HG02981 (cell line): ENCODE data around the gene IL15RA.
"Not testable (repeated sequence)": the region's sequence is repeated elsewhere in the genome, so short reads cannot be mapped to it uniquely, and the experiment has no call there.

Experiments used
- ATAC-seq: cut with Tn5 transposase; IDR thresholded peaks from one replicate; pipeline ENCODE4 v1.9.1; 2021; ENCODE audit warnings: mild to moderate bottlenecking, moderate library complexity; ENCODE audit not compliant: unreplicated experiment

IL15RA gene

DNA sequence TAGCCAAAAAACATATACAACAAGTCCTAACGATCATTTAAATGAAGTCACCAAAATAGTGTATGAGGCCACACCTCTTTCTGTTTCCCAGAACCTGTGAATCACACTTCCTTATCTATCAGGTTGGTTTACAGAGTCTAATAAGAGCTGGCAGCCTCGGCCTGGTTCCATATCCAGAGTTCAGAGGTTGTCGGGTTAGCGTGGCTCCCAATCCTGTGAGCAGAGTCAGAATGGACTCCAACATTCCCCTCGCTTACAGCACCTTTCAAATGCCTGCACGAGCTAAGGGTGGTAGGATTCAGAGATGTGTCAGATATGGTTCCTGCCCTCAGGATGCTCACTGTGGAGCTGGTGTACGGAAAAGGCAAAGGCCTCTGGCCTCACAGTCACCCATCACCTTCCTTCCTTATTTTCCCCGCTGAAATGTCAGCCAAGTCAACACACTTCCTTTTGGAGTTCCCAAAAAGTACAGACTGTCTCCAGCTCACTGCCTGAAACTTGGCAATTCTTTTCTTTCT, 6.0 kb downstream of the IL15RA start:
- ATAC-seq = no peak

DNA sequence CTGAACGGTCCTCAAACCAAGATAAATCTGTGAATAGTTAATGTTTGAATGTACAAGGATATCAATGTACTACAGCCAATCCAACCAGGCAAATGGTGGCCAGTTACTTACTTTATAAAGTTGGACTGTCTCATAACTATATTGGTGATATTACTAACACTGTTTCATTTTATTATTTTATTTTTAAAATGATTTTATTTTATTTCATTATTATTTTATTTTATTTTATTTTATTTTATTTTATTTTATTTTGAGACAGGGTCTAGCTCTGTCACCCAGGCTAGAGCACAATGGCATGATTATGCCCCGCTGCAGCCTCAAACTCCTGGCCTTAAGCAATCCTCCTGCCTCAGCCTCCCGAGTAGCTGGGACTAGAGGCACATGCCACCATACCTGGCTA, 6.8 kb downstream of the IL15RA start:
- no peak for ATAC-seq

DNA sequence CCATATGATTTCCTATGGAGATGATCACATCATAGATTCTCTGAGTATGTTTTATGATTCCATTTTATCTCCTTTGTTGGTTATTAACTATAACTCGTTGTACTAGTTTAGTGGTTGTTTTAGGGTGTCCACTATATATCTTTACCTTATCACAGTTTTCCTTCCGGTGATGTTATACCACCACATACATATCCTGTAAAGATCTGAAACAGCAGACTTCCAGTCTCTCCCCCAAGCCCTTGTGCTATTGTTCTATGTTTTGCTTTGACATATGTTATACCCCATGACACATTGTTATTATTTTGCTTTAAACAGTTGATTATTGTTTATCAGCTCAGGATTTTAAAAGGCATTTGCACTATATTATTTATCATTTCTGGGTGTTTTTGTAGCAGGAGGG, 7.3 kb downstream of the IL15RA start:
- no peak for ATAC-seq

DNA sequence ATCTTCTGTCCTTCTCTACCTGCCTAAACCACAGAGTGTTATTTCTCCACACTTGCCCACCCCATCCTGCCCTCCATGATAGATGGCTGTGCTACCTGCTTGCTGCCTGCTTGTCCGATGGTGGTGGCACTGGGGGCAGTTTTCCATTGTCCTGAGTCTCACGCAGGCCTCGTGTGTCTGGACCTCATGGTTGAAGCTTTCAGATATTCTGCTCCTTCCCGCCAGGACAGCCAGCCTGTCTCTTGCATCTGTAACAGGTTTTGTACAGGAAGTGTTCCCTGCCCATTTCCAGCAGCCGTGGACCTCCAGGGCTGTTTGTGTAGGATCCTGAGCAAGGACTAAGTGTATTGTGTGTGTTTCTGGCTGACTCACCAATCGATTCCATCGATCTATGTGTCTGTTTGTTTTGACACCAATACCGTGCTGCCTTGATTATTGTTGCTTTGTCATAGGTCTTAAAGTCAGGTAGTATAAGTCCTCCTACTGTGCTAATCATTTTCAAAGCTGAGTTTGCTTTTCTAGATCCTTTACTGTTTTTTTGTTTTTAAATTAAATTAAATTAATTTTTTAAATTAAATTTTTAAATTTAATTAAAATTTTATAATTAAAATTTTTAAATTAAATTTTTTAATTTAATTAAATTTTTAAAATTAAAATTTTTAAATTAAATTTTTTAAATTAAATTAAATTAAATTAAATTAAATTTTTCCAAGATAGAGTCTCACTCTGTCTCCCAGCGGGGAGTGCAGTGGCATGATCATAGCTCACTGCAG, 8.5 kb downstream of the IL15RA start:
- ATAC-seq = no peak

DNA sequence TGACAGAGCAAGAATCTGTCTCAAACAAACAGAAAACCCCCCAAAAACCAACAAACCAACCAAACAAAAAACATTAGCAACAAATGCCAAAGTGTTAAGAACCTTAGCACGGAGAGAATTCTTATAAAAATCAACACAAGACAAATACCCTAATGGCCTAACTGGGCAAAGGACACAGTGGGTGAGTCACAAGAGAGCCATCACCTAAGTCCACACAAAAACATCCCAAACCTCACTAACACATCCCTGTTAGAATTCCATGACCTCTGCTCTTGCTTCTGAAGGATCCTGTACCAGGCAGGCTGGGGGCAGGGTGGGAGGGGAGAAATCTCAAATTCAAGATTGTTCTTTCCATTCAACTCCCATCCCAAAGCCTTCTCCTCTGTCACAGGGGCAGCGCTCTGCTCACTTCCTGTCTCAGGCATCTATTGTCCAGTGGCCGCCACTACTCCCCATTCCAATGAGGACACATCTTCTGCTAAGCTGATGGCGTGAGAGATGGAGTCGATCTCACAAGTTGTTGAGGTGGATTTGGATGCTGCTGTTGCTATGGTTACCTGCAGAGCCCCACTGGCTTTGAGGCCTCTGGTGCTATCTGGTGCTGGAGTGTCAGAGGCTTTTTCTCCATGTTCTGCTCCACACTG, 9.2 kb downstream of the IL15RA start:
- no peak for ATAC-seq

DNA sequence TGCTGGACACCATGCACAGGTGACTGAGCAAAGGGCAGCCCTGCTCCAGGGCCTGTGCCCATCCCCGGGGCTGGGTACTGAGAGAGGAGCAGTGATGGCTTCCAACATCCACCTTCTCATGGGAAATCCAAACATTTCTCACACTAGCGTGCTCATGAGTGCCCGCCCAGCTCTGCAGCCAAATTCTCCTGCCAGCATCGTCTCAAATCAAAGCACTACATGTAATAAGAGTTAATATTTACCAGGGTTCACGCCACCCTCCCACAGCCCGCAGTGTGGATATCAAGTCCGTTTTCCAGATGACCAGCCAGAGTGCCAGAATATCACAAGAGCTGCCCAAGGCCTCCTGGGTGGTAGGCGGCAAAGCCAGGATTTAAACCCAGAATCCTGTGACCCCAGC, 12.1 kb downstream of the IL15RA start:
- no peak for ATAC-seq

DNA sequence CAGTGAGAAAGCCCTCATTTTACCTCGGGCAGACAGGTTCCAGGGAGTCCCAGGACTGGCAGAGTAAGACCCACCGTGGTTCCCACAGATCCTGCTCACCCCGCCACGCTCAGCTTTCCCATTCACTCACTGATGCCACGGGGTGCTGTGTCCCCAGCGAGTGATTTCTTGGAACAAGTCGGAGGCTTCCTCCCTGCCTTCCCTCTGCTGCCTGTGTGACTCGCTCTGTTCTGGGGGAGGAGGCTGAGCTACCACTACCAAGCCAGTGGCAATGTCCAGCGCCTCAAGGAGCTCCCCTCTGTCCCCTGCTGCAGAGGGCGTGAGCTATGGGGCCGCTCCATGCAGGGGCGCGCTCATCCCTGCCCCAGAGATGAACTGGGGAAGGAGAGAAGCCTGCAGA, 12.6 kb downstream of the IL15RA start:
- no peak for ATAC-seq

DNA sequence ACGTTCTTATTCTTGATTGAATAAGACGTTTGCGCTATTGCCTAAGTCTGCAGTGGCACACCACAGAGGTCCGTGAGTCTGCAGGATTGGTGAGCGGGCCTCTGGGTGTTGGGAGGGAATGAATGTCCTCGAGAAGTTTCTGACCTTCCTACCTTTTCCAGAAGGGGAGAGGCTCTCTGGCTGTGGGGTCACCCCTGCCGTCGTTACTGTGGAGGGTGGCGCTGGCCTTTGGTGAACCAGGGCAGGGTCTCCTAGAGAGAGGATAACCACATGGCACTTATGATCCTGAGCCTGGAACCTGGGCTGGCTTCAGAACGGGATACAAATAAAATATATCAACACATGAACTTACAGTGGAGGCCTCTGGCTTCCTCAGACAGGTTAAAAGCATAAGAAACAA, 13.8 kb downstream of the IL15RA start:
- ATAC-seq = no peak

DNA sequence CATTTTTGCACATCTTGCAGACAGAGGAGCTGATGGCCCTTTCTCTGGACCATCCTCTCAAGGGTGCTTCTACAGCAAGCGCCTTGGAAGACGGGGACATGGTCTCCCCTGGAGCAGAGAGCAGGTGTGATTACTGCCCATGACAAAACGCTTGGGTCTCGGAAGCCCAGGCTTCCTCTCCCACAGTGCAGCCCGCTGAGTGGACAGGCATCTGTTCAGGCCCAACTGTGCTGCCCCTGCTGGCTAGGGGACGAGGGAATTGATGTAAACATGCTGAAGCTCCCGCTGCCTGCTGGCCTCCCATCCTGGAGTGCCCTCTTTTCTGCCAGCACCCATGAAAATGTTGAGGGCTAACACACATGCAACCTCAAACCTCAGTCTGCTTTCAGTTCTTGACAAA, 14.3 kb downstream of the IL15RA start:
- no peak for ATAC-seq

DNA sequence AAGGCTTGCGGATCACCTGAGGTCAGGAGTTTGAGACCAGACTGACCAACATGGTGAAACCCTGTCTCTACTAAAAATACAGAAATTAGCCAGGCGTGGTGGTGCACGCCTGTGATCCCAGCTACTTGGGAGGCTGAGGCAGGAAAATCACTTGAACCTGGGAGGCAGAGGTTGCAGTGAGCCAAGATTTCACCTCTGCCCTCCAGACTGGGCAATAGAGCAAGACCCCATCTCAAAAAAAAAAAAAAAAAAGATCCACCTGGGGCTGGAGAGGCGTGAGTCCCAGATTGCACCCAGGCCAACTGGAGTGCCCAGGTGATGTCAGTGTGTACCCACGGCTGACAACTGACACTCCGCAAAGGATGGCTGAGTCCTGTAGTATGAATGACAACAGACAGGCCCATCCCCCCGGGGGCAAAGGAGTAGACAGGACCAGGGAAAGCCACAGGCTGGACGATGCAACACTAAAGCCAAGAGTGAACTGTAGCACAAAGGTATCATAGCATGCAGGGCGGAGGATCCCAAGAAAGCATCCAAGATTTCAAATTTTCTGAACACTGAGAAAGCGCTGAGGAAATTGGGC, 14.9 kb downstream of the IL15RA start:
- ATAC-seq = not testable (repeated sequence)

DNA sequence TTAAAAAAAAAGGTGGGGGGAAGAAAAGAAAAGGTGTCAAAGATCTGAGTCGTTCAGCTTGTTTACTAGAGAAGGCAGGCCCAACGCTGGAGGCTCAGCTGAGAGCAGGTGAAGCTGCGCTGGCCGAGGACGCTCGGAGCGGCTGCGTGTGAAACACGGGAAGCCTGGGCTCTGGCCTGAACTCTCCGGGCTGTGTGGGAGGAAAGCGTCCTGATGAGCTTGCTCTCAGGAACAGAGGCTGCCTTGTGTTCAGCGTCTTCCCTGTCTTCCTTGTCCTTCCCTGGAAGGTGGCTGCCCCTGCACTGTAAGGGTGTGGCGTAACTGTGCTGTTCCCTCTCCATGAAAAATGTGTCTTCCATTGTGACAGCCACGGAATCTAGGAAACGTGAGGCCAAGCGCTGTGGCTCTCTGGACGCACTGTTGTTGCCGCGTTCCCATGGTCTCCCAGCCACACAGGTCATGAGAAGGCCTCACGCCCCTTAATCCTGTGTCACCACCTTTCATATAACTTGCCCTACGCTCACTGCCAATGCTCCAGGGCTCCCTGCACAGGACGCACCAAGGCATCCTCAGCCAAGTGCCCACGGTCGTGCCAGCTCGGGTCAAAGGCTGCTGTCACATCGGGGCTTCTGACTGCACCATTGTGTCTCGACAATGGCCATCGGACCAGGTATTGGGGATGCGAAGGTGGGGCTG, 15.8 kb downstream of the IL15RA start:
- no peak for ATAC-seq

DNA sequence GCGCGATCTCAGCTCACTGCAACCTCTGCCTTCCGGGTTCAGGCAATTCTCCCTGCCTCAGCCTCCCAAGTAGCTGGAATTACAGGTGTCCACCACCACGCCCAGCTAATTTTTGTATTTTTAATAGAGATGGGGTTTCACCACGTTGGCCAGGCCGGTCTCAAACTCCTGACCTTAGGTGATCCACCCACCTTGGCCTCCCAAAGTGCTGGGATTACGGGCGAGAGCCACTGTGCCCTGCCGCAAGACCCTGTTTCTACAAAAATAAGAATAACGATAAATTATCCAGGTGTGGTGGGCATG, 16.4 kb downstream of the IL15RA start:
- not testable (repeated sequence) for ATAC-seq

DNA sequence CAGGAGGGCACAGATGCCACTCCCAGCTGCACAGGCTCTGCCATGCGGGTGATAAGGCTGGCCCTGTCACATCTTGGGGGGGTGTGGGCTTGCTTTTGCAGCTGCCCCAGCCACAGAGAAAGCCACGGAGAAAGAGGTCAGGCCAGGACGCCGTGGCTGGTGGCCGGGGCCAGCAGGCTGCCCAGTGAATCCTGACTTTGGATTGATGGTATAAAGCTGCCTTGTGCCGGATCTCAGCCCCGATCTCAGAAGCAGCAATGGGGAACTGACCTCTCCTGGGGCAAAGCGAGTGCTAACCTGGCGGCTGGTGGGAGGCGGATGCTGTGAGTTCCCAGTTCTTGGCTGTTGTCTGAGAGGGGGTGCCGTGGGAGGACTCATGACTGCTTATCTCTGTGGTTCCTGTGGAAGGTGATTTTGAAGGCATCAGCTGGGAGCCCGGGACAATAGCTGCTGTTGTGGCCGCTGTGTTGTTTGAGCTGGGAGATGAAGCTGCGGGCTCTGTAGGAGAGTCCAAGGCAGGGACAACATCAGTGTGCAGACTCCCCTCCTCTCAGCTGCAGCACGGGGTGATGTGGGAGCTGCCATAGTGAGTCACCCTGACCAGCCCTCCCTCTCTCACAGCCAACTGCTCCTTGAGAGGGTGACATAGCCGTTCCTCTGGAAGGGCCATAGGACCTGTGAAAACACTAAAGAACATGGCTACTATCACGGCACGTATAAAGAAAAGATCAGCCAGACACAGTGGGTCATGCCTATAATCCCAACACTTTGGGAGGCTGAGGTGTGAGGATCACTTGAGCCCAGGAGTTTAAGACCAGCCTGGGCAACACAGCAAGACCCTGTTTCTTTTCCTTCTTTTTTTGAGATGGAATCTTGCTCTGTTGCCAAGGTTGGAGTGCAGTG, 17.0 kb downstream of the IL15RA start:
- ATAC-seq = no peak

DNA sequence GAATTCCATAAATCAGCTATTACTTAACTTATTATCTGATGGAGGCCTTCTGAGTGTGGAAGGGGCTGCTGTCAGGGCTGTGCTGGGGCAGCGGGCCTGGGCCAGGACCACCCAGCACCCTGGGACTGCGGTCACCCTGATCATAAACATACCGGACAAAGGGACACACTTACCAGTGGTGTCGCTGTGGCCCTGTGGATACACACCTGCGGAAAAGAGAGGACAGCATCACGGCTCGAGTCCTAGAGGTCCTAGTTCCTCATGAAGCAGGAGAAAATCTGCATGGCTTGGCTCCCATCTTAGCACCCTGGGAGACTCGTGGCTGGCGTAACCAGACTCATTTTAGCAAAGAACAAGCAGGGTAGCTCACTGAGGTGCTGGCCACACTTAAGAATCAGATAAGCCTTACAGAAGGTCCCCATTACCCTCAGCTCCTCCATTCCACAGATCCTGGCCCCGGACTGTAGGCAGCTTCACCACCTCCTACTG, 17.7 kb downstream of the IL15RA start:
- no peak for ATAC-seq

DNA sequence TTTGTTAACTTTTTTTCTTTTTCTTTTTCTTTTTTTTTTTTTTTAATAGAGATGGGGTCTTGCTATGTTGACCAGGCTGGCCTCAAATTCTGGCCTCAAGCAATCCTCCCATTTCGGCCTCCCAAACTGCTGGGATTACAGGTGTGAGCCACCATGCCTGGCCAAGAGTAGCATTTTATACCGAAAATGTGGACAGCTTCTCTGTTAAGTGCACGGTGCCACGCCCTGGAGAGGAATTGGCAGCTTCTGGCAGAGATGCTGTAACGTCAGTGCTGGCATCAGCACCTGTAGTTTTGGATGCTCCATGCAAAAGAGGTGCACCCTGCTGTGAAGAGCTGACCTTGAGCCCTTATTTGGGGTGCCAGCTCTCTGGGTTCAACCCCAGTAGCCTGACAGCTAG, 18.2 kb downstream of the IL15RA start:
- no peak for ATAC-seq

DNA sequence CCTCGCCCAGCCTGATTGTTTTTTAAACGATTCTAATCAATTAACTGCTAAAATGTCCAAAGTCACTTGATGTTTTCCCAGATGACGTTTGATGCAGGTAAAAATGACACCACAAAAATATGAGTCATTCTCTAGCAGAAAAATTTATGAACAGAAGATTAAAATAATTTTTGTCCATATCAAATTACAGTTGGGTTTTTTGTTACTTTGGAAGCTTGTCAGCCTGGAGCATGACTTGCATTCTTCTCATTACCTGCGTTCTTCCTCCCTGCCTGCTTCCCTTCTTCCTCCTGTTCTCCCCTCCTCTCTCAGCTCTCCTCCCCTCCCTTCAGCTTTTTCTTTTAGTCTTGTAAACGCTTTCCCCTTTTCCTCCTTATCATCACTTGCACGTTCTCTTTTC, 18.7 kb downstream of the IL15RA start:
- ATAC-seq = no peak

DNA sequence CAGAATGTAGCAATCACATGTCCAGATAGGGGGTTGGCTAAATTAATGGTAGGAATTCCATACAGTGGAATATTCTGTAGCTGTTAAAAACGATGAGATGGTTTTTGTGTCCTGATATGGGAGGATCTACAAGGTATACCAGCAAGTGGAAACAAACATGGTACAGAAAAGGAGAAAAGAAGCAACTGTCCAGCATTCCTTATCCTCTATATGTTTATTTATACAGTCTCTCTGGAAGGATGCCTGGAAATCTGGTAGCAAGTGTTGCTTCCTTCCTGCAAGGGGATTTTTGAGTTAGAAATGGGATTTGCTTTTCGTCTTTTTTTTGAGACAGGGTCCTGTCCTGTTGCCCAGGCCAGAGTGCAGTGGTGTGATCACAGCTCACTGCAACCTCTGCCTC, 19.3 kb downstream of the IL15RA start:
- ATAC-seq = no peak

DNA sequence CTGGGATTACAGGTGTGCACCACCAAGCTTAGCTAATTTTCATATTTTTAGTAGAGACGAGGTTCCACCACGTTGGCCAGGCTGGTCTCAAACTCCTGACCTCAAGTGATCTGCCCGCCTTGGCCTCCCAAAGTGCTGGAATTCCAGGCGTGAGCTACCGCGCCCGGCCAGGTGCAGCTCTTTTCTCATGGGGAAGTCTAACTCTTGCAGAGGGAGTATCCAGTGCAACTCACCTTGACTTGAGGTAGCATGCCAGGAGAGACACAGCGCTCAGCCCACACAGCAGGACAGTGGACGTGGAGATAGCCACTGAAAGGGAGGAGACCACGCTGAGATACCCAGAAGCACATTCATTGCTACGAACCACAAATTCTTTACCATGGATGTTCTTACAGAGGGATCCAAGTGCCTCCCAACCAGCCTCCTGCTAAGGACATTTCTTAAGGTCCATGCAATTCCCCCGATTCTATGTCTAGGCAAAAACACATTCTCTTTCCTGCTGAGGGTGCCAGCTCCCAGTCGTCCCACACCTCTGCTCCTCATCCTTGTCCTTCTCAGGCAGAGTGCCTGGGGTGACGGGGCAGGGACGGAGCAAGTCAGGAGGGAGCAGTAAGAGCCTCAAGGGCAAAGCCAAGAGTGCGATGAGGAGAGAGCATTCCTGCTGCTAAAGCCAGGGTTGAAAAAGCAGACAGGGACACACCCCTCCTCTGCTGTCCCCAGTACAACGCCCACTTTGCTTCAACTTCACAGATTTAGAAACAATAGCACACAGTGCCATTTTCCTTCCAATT, 21.0 kb downstream of the IL15RA start:
- ATAC-seq = no peak

DNA sequence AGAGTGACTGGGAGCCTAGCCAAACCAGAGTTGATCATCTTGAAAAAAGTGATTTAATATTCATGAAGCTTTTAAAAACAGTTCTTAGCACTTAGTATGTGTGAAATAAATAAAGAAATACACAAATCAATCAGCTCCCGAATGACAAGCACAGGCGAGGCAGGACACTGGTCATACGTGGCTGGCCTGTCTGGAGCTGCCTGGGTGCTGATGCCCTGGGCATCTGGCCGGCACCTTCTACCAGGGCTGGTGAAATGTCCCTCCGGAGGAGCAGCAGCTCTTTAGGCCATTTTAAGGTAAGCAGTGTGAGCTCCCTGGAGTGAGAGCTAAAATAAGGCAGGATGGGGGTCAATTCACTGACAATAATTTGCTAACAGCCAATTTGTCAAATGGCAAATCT, 23.7 kb downstream of the IL15RA start:
- no peak for ATAC-seq
